GM19035 (cell line): ENCODE data around the gene C5orf15.
"Not testable (repeated sequence)": the region's sequence is repeated elsewhere in the genome, so short reads cannot be mapped to it uniquely, and the experiment has no call there.

Source experiments
- ATAC-seq: cut with Tn5 transposase; IDR thresholded peaks from one replicate; pipeline ENCODE4 v1.9.1; 2021; ENCODE audit not compliant: unreplicated experiment

C5orf15 gene

GRCh38 chr5:133994297-133994989, 26.0 kb upstream of the C5orf15 start:
- no peak for ATAC-seq

GRCh38 chr5:133993185-133993936, 24.9 kb upstream of the C5orf15 start:
- ATAC-seq = no peak

- no peak for ATAC-seq
These were observed 24.2 kb upstream of the C5orf15 start for GRCh38 chr5:133992429-133993155.

- no peak for ATAC-seq
These were observed 22.9 kb upstream of the C5orf15 start for GRCh38 chr5:133991171-133991910.

GRCh38 chr5:133990396-133990795, 22.0 kb upstream of the C5orf15 start:
- no peak for ATAC-seq

DNA sequence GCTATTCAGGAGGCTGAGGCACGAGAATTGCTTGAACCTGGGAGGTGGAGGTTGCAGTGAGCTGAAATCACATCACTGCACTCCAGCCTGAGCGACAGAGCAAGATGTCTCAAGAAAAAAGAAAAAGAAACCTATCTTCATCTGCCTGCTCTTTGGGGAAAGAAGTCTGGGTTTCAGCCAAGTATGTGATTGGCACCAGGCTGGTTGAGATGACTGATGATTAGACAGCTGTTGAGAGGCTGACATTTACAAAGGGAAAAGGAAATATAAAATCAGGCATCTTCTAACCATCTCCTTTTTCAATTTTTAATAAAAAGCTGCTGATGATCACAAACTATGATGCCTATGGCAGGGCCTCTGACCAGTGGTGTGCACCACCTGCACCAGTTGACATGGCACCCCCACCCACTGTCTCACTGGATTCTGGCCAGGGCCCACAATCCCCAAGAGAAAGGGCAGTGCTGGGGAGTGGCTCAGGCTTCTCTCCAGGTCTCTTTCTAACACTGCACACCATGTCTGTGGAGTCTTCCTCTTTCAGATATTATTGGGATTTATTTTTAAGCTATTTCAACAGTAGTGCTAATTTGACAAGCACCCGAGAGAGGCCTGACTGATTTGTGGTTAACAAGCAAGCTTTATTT, 17.2 kb upstream of the C5orf15 start:
- no peak for ATAC-seq

DNA sequence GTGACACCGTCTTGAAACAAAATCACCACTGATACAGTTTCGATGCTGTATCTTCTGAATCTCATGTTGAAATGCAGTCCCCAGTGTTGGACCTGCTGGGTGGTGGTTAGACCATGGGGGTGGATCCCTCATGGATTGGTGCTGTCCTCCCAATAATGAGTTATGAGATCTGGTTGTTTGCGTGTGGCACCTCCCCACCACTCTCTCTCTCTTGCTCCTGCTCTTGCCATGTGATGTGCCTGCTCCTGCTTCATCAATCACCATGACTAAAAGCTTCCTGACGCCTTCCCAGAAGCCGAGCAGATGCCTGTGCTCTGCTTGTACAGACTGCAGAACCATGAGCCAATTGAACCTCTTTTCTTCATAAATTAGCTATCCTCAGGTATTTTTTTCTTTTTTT, 15.2 kb upstream of the C5orf15 start:
- ATAC-seq = no peak

DNA sequence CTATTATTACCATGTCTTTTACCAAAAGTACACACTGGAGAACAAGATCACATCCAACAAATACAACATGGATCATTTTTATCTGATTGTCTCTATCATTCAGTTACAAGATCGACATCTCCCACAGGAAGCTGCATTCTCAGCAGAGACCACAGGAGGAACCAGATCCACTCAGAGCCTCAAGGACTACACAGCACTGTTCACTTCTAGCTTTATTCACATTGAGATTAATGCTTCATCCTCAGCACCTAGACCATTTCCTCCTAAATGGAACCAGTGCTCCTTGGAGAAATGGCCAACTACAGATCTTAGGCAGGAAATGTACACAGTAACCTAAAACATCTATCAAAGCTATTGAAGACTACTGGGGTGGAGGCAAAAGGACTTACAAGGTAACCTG, 13.3 kb upstream of the C5orf15 start:
- no peak for ATAC-seq

GRCh38 chr5:133980652-133981051, 12.2 kb upstream of the C5orf15 start:
- ATAC-seq = no peak

- no peak for ATAC-seq
These were observed 10.5 kb upstream of the C5orf15 start for GRCh38 chr5:133978943-133979342.

DNA sequence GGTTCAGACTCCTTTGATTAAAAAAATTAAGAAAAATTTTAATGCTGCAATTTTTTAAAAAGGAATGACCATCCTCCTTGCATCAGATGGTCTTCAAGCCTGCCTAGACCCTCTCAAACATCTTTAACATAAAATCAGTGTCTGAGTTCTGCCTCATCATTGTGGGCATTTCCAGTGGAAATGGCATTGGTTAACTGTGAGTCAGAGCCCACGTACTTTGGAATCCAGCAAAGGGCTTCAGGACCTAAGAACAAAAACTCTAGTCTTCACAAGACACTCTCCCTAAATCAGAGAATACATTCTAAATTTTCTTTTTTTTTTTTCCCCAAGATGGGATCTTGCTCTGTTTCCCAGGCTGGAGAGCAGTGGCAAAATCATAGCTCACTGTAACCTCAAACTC, 9.4 kb upstream of the C5orf15 start:
- ATAC-seq = no peak

- no peak for ATAC-seq
These were observed 8.8 kb upstream of the C5orf15 start for GRCh38 chr5:133977161-133977787.

GRCh38 chr5:133975546-133975945, 7.1 kb upstream of the C5orf15 start:
- not testable (repeated sequence) for ATAC-seq

DNA sequence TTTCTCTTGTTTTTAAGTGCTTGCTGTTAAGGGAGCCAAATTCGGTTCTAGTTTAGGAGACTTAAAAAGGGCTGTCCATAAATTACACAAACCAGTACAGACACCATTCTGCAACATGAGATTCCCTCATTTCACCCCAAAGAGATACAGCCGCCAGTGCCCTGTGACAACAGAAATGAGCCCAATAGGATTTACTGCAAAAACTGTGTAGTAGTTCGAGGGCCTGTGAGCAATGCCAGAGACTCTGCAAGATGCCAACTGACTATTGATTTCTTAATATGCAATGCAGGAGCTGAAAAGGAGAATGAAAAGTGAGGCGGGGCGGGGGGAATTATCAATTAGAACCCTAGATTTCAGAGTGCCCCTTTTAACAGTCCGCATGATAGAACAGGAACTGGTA, 5.7 kb upstream of the C5orf15 start:
- ATAC-seq = no peak

DNA sequence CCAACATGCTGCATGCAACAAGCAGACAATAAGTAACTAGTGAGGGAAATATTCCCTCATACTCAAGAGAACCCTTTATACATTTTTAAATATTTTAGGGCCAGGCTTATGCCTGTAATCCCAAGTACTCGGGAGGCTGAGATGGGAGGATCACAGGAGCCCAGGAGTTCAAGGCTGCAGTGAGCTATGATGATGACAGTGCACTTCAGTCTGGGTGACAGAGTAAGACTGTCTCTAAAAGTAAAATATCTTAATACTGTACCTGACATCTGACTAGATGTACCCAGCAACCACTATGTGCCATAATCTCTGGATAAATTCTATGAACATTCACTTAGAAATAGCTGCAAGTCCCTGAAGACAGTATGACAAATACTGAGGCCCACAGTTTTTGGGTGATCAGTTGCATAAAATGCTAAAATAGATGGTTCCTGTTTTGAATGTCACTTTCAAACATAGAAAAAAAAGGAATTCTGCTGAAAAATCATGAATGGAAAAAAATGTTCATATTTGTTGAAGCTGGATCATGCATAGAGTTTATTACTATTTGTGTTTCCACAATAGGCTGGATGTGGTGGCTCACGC, 2.0 kb upstream of the C5orf15 start:
- no peak for ATAC-seq

DNA sequence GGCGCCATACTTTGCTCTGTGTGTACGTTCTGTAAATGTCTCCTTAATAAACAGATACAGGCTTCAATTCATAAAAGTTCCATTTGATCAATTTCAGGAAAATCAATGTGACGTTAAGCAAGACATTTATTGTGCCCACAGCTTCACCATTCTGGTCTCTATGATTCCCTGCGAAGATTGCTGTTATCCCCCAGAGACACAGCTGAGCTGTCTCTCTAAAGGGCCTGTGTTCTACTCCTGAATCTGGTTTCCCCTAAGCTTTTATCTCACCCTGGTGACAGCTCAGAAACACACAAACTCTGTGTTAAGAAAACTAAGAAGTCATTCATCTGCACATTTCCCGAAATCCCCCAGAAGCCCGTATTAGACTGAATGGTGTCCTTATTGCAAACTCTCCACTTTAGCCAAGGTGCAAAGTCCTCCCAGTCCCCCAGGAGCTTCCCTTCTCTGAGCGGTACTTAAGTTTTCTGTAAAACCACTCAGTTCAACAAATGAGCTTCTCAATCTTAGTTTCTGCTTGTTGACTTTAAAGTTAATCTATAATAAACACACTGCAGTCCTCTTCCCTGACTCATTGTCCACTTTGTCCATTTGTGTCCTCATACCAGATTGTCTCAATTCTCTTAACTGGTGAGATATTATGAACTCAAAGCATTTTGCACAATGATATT, 1.4 kb upstream of the C5orf15 start:
- ATAC-seq = no peak

GRCh38 chr5:133967698-133968203, 674 bp downstream of the C5orf15 start:
- ATAC-seq = no peak

GRCh38 chr5:133967124-133967523, 1.3 kb downstream of the C5orf15 start:
- no peak for ATAC-seq

GRCh38 chr5:133966090-133966489, 2.3 kb downstream of the C5orf15 start:
- ATAC-seq = no peak
